Endodermal cell (in vitro differentiated cells): ENCODE data around the gene NPLOC4. TPM values are rescaled to one million over a fixed set of nuclear protein-coding genes. Genes with fewer than 3 reads are reported as not detected.

ENCODE experiments used
- DNase-seq: peaks from one replicate; pipeline ENCODE4 v3.0.0-alpha.2; 2017
- H3K27ac ChIP-seq: 2 replicates; pipeline ENCODE4 v1.5.1; 2013; ENCODE audit warnings: mild to moderate bottlenecking, low read depth, low read length, moderate library complexity
- H3K27me3 ChIP-seq: 2 replicates; pipeline ENCODE4 v1.6.1; 2013; ENCODE audit warnings: mild to moderate bottlenecking, low read length, moderate library complexity; ENCODE audit not compliant: insufficient read depth, control insufficient read depth, poor library complexity, severe bottlenecking
- H3K36me3 ChIP-seq: 2 replicates; pipeline ENCODE4 v1.7.0; 2013; ENCODE audit warnings: mild to moderate bottlenecking, low read length, moderate library complexity; ENCODE audit not compliant: control insufficient read depth, insufficient read depth
- H3K4me1 ChIP-seq: one replicate; pipeline ENCODE4 v1.7.0; 2013; ENCODE audit warnings: low read length; ENCODE audit not compliant: control insufficient read depth, insufficient read depth
- H3K4me3 ChIP-seq: 2 replicates; pipeline ENCODE4 v1.5.1; 2013; ENCODE audit warnings: mild to moderate bottlenecking, low read length, moderate library complexity
- H3K9ac ChIP-seq: 2 replicates; pipeline ENCODE4 v1.6.1; 2013; ENCODE audit warnings: mild to moderate bottlenecking, low read length, moderate library complexity; ENCODE audit not compliant: poor library complexity, severe bottlenecking; ENCODE audit errors: extremely low read depth
- H3K9me3 ChIP-seq: 2 replicates; pipeline ENCODE4 v1.6.1; 2013; ENCODE audit warnings: mild to moderate bottlenecking, low read length, moderate library complexity; ENCODE audit not compliant: control insufficient read depth
- H3K27ac Mint-ChIP-seq: 2 replicates; pipeline ENCODE4 v1.8.0; 2020; ENCODE audit warnings: mixed read lengths
- H3K27me3 Mint-ChIP-seq: 2 replicates; pipeline ENCODE4 v1.8.0; 2021; ENCODE audit warnings: mild to moderate bottlenecking, mixed read lengths; ENCODE audit not compliant: insufficient read depth
- H3K36me3 Mint-ChIP-seq: 2 replicates; pipeline ENCODE4 v1.8.0; 2020; ENCODE audit warnings: low read depth, mixed read lengths
- H3K4me1 Mint-ChIP-seq: 2 replicates; pipeline ENCODE4 v1.8.0; 2020; ENCODE audit warnings: mixed read lengths
- H3K4me3 Mint-ChIP-seq: 2 replicates; pipeline ENCODE4 v1.8.0; 2020; ENCODE audit warnings: mild to moderate bottlenecking, moderate library complexity, mixed read lengths
- H3K9me3 Mint-ChIP-seq: 2 replicates; pipeline ENCODE4 v1.8.0; 2020; ENCODE audit warnings: mild to moderate bottlenecking, mixed read lengths
- CTCF ChIP-seq: fragments of 200-600 bp; sonication (generic); conservative IDR thresholded peaks from 2 replicates; pipeline ENCODE4 v1.5.0; 2021; ENCODE audit warnings: antibody characterized with exemption, mild to moderate bottlenecking
- WGBS, 2 experiments: methylation state at CpG; one replicate each; pipeline versions ENCODE4 v1.1.5 to v1.1.7; 2013; ENCODE audit warnings: missing lambda C conversion rate in 2 of 2, mixed read lengths in 1 of 2; ENCODE audit not compliant: insufficient coverage in 1 of 2, insufficient read length in 1 of 2; 5-methylcytosine and 5-hydroxymethylcytosine counted together
- total RNA-seq, 2 donors: library from RNA; stranded (reverse); fragmentation: NEBNext Ultra II Directional in 1 of 2; extraction: Animal tissue kit (Norgen Biotek cat#: 25700) in 1 of 2; gene quantifications; 2 replicates in 1 of 2; 3 replicates in 1 of 2; pipeline ENCODE4 v1.2.1, GENCODE V29; 2021

The NPLOC4 gene
- total RNA-seq, 2 donors from 2014 or later = 113 to 118 TPM

- Histone ChIP-seq H3K36me3 (peaks cover 77% of the 10 kb centered on the region), H3K4me3 (no peak overlapping the region), H3K27me3 (no peaks in the 10 kb centered on the region), H3K27ac (no peak overlapping the region), H3K9ac (no peak overlapping the region), H3K9me3 (peaks cover 16% of the 10 kb centered on the region), H3K4me1 (no peaks in the 10 kb centered on the region)
- TF ChIP-seq CTCF = no peak
- no peak overlapping the region for H3K4me3 Mint-ChIP-seq
- no peaks in the 10 kb centered on the region for H3K4me1 Mint-ChIP-seq
- DNase-seq = no peak
- WGBS, 2 experiments = 42 to 58% methylated on average over 5 to 7 of the region's 7 CpGs
- peaks cover 20% of the 10 kb centered on the region for H3K9me3 Mint-ChIP-seq
- H3K27me3 Mint-ChIP-seq = no peaks in the 10 kb centered on the region
- no peak overlapping the region for H3K27ac Mint-ChIP-seq
- H3K36me3 Mint-ChIP-seq = peaks cover 88% of the 10 kb centered on the region
These were observed 20.0 kb downstream of the NPLOC4 start for GRCh38 chr17:81616877-81617276.

- Histone ChIP-seq H3K27me3 (no peaks in the 10 kb centered on the region), H3K4me1 (no peaks in the 10 kb centered on the region), H3K9me3 (peaks cover 16% of the 10 kb centered on the region), H3K36me3 (peaks cover 70% of the 10 kb centered on the region), H3K9ac (no peak overlapping the region), H3K4me3 (no peak overlapping the region), H3K27ac (no peak overlapping the region)
- no peak for TF ChIP-seq CTCF
- DNase-seq = no peak
- WGBS, 2 experiments = 92 to 100% methylated on average over 3 to 4 of the region's 4 CpGs
- peaks cover 77% of the 10 kb centered on the region for H3K36me3 Mint-ChIP-seq
- H3K4me1 Mint-ChIP-seq = no peaks in the 10 kb centered on the region
- H3K27ac Mint-ChIP-seq = no peak overlapping the region
- H3K9me3 Mint-ChIP-seq = peaks cover 20% of the 10 kb centered on the region
- H3K27me3 Mint-ChIP-seq = no peaks in the 10 kb centered on the region
- no peak overlapping the region for H3K4me3 Mint-ChIP-seq
These were observed 21.4 kb downstream of the NPLOC4 start for GRCh38 chr17:81615401-81615930.

GRCh38 chr17:81612172-81612970 lies 24.5 kb downstream of the NPLOC4 start:
- H3K27ac Mint-ChIP-seq = no peak overlapping the region
- TF ChIP-seq CTCF = no peak
- no peaks in the 10 kb centered on the region for H3K27me3 Mint-ChIP-seq
- peaks cover 8% of the 10 kb centered on the region for H3K9me3 Mint-ChIP-seq
- H3K27ac ChIP-seq = no peak overlapping the region
- H3K27me3 ChIP-seq = no peaks in the 10 kb centered on the region
- H3K4me1 Mint-ChIP-seq = no peaks in the 10 kb centered on the region
- H3K4me1 ChIP-seq = no peaks in the 10 kb centered on the region
- peaks cover 7% of the 10 kb centered on the region for H3K9me3 ChIP-seq
- peaks cover 86% of the 10 kb centered on the region for H3K36me3 ChIP-seq
- no peak for DNase-seq
- peaks cover 78% of the 10 kb centered on the region for H3K36me3 Mint-ChIP-seq
- H3K4me3 Mint-ChIP-seq = no peak overlapping the region
- no peak overlapping the region for H3K9ac ChIP-seq
- H3K4me3 ChIP-seq = no peak overlapping the region
- 91 to 97% methylated on average over 13 to 15 of the region's 16 CpGs for WGBS, 2 experiments
